Upper lobe of left lung (tissue), 4 donors: ENCODE measurements around the gene ARHGAP23.

Experiments
- POLR2A ChIP-seq, 4 donors: fragments of 450-650 bp; IDR thresholded peaks; one replicate each; pipeline ENCODE4 v1.5.1; 2016 to 2017; ENCODE audit warnings: antibody characterized with exemption in 4 of 4, mild to moderate bottlenecking in 2 of 4
- POLR2AphosphoS5 ChIP-seq, 2 donors: sonication (generic); formaldehyde crosslinking; IDR thresholded peaks; one replicate each; pipeline ENCODE4 v1.5.1; 2017; ENCODE audit warnings: antibody characterized with exemption in 2 of 2
- TF ChIP-seq, protein P1 (sequence below), 6 experiments: fragments of 450-650 bp in 4 of 6; fragments of 200-600 bp in 2 of 6; sonication (generic) in 2 of 6; IDR thresholded peaks; one replicate each; pipeline ENCODE4 v1.5.1; 2016 to 2019; ENCODE audit warnings: antibody characterized with exemption in 6 of 6

DNA sequence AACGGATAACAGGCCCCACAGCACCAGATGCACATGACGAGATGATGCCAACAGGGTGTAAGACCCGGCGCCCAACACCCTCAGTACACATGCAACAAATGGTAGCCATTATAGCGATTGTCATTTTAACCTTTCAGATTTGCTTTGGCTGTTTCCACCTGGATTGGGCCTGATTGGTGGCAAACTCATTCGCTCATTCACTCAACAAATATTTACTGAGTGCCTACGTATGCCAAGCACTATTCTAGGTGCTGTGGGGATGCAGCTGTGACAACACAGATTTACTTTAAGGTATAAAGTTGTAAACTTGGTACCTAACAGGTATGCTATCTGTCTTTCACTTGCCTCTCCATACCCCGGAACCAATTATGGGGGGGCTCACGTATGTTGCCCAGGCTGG is 110.6 kb downstream of the ARHGAP23 start:
- TF ChIP-seq POLR2AphosphoS5 (IDR thresholded peaks at IDR 0.05) (no peak), POLR2A (IDR thresholded peaks at IDR 0.05) (no peak)
- TF ChIP-seq, protein P1, sequence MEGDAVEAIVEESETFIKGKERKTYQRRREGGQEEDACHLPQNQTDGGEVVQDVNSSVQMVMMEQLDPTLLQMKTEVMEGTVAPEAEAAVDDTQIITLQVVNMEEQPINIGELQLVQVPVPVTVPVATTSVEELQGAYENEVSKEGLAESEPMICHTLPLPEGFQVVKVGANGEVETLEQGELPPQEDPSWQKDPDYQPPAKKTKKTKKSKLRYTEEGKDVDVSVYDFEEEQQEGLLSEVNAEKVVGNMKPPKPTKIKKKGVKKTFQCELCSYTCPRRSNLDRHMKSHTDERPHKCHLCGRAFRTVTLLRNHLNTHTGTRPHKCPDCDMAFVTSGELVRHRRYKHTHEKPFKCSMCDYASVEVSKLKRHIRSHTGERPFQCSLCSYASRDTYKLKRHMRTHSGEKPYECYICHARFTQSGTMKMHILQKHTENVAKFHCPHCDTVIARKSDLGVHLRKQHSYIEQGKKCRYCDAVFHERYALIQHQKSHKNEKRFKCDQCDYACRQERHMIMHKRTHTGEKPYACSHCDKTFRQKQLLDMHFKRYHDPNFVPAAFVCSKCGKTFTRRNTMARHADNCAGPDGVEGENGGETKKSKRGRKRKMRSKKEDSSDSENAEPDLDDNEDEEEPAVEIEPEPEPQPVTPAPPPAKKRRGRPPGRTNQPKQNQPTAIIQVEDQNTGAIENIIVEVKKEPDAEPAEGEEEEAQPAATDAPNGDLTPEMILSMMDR (IDR thresholded peaks at IDR 0.05), result no peak
